ENCODE data around the gene PHLPP1. TPM values are rescaled to one million over a fixed set of nuclear protein-coding genes. Genes with fewer than 3 reads are reported as not detected.

The PHLPP1 gene
- total RNA-seq, 6 experiments from 2014 or later = 4.5 to 7.9 (median 5.5) TPM

DNA sequence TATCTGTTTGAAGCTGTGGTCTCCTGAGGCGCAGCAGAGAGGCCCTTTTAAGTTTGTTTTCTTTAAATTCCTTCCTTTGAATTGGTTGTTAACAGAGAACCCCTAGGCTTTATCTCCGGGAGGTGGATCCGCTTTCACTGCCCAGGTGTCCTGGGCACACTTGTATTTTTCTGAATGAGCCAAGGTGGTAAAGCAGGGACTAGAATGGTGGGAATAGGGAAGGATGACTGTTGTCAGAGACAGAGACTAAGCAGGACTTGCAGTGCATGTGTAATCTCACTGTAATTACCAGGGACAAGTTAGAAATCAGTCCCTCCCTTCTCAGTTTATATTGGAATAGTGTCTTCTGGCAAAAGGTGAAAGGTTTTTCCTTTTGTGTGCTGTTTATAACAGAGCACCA, 72.8 kb downstream of the PHLPP1 start:
- Mint-ChIP-seq H3K9me3 (no peaks in the 10 kb centered on the region), H3K36me3 (ENCODE audit: low read depth) (no peaks in the 10 kb centered on the region), H3K27me3 (ENCODE audit: insufficient read depth) (no peaks in the 10 kb centered on the region), H3K4me3 (no peak overlapping the region), H3K27ac (no peak overlapping the region), H3K4me1 (ENCODE audit: low read depth) (peaks cover 55% of the 10 kb centered on the region)
- DNase-seq = no peak
- TF ChIP-seq, protein P1, sequence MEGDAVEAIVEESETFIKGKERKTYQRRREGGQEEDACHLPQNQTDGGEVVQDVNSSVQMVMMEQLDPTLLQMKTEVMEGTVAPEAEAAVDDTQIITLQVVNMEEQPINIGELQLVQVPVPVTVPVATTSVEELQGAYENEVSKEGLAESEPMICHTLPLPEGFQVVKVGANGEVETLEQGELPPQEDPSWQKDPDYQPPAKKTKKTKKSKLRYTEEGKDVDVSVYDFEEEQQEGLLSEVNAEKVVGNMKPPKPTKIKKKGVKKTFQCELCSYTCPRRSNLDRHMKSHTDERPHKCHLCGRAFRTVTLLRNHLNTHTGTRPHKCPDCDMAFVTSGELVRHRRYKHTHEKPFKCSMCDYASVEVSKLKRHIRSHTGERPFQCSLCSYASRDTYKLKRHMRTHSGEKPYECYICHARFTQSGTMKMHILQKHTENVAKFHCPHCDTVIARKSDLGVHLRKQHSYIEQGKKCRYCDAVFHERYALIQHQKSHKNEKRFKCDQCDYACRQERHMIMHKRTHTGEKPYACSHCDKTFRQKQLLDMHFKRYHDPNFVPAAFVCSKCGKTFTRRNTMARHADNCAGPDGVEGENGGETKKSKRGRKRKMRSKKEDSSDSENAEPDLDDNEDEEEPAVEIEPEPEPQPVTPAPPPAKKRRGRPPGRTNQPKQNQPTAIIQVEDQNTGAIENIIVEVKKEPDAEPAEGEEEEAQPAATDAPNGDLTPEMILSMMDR (IDR thresholded peaks at IDR 0.05) = no peak

DNA sequence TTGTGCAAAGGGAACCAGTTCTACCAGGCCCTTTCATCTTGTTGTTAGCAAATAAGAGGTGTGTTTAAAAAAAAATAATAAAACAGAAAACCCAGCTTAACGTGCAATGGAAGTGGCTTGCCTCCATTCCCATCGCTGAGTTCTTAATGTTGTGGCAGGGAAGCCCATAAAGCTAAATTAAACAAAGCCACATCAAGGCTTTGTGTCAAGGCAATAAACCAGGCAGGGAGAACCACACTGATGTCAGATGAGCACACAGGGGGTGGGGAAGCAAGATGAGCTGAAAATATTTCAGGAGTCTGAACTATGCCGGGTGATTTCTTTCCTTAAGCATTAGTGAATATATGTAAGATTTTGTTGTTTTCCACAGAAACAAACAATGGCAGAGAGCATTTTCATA, 73.5 kb downstream of the PHLPP1 start:
- Mint-ChIP-seq H3K36me3 (ENCODE audit: low read depth) (no peaks in the 10 kb centered on the region), H3K4me1 (ENCODE audit: low read depth) (peaks cover 47% of the 10 kb centered on the region), H3K4me3 (no peak overlapping the region), H3K27me3 (ENCODE audit: insufficient read depth) (no peaks in the 10 kb centered on the region), H3K27ac (no peak overlapping the region), H3K9me3 (no peaks in the 10 kb centered on the region)
- DNase-seq = no peak
- TF ChIP-seq, protein P1 (IDR thresholded peaks at IDR 0.05) = no peak

DNA sequence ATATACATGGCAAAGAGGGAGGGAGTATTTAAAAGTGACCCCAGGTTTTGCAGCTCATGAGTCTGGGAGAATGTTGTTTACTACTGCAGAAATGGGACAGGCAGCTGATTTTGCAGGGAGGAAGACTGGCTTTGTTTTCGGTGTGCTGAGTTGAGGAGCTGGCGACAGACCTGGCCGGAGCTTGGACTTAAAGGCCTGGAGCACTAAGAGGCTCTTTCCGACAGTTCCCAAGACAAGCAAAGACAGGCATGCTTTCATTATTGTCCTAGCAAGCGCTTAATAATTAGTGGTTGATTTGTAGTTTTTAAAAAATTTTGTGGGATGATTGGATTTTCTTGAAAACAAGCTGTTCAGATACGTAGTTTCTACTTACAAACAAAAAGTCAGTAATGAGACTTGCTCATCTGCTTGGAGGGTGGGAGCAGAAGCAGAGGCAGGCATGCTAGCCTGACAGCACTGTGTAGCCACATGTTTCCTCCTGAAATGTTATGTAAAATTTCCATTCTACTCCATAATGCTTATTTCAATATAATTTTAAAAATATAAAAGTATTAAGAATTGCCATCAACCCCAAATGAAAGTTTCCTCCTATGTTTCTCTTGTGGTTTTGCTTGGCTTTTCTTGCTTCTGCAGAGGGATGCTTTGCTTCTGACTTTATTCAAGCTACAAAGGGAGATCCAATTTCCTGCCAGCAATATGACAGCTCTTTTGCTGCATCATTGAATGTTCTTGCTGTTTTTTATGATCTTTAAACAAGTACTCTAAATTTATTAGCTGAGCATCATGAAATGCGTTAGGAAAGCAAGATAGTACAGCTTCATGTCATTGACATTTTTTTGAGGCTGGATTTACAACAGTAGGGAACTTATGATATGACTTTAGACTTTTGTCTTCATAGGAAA, 75.8 kb downstream of the PHLPP1 start:
- Mint-ChIP-seq H3K36me3 (ENCODE audit: low read depth) (no peaks in the 10 kb centered on the region), H3K27me3 (ENCODE audit: insufficient read depth) (no peaks in the 10 kb centered on the region), H3K9me3 (no peaks in the 10 kb centered on the region), H3K4me3 (peak overlapping the region; percentile 6; the same call in 1 of the 2 replicates), H3K4me1 (ENCODE audit: low read depth) (peaks cover 25% of the 10 kb centered on the region), H3K27ac (peak overlapping the region; percentile 22; the same call in 1 of the 2 replicates)
- TF ChIP-seq, protein P1 (IDR thresholded peaks at IDR 0.05) = no peak
- peak; percentile 21 for DNase-seq

DNA sequence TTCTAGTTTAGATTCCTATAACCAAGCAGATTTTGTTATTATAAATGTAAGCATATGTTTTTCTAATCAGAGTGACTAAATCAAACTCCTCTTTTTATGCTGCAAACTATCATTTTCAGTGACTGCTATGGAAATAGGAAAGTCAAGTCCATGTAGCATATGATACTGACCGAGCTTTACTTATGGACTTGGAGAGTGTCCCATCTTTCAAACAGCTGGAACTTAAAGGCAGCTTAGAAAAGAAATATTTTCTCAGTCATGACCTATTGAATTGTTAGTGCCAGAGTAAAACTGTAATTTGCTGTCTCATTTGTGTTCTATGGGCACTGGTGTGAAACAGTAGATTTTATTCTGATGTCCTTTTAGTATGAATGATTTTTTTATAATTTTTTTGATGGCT, 76.7 kb downstream of the PHLPP1 start:
- Mint-ChIP-seq H3K27me3 (ENCODE audit: insufficient read depth) (no peaks in the 10 kb centered on the region), H3K4me3 (no peak overlapping the region), H3K36me3 (ENCODE audit: low read depth) (no peaks in the 10 kb centered on the region), H3K4me1 (ENCODE audit: low read depth) (peaks cover 21% of the 10 kb centered on the region), H3K27ac (no peak overlapping the region), H3K9me3 (no peaks in the 10 kb centered on the region)
- DNase-seq = no peak
- TF ChIP-seq, protein P1 (IDR thresholded peaks at IDR 0.05) = no peak

DNA sequence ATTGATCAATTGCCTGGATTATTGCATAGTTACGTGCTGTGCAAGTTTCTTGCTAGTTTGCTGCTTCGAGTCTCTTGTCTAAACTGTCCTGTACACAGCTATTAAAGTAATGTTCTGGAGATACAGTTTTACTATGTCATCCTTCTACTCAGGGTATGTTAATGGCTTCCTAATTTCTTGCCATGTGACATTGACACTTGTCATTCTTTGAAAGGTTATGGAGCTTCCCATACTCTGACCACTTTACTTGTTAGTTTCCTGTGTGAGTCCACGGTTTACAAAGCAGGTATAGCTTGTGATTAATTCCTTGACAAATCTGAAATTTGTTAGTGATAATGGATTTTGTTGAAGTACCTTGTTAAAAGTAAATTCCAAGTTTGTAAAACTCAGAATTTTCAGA, 80.5 kb downstream of the PHLPP1 start:
- Mint-ChIP-seq H3K9me3 (no peaks in the 10 kb centered on the region), H3K36me3 (ENCODE audit: low read depth) (no peaks in the 10 kb centered on the region), H3K27me3 (ENCODE audit: insufficient read depth) (no peaks in the 10 kb centered on the region), H3K27ac (no peak overlapping the region; the same call in 1 of the 2 replicates), H3K4me1 (ENCODE audit: low read depth) (peaks cover 18% of the 10 kb centered on the region), H3K4me3 (no peak overlapping the region)
- no peak for DNase-seq
- TF ChIP-seq, protein P1 (IDR thresholded peaks at IDR 0.05) = no peak
